GM21367 (cell line): Measurements from ENCODE around the gene GPR84.
A peak's percentile ranks its signal among the peaks of the same experiment; 100 is the strongest.

Experiments
- ATAC-seq: cut with Tn5 transposase; IDR thresholded peaks from one replicate; pipeline ENCODE4 v1.9.1; 2021; ENCODE audit not compliant: unreplicated experiment

Gene GPR84

DNA sequence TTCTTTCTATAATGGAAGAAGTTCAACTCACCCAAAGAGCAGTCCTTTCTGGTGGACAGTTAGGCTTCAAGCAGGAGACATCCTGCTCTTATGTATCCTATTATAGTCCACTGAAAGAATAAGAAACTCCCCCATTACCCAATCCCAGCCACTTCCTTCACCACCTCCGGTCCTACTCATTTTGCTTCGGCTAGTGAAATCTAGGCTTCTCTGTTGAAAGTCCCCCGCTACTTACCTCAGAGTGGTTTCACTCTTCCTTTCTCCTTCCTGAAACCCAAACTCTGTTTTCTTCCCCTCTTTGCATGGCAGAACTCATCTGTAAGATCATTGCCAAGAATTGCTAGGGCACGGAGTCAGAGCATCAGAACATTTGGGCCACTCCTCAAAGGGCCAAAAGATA, at the start of gene GPR84:
Gene GPR84 (minus strand): TSS at position 74 of the 400 bp plus-strand sequence. CDS start 635 bp downstream, outside the sequence.
- ATAC-seq, result peak; percentile 40

DNA sequence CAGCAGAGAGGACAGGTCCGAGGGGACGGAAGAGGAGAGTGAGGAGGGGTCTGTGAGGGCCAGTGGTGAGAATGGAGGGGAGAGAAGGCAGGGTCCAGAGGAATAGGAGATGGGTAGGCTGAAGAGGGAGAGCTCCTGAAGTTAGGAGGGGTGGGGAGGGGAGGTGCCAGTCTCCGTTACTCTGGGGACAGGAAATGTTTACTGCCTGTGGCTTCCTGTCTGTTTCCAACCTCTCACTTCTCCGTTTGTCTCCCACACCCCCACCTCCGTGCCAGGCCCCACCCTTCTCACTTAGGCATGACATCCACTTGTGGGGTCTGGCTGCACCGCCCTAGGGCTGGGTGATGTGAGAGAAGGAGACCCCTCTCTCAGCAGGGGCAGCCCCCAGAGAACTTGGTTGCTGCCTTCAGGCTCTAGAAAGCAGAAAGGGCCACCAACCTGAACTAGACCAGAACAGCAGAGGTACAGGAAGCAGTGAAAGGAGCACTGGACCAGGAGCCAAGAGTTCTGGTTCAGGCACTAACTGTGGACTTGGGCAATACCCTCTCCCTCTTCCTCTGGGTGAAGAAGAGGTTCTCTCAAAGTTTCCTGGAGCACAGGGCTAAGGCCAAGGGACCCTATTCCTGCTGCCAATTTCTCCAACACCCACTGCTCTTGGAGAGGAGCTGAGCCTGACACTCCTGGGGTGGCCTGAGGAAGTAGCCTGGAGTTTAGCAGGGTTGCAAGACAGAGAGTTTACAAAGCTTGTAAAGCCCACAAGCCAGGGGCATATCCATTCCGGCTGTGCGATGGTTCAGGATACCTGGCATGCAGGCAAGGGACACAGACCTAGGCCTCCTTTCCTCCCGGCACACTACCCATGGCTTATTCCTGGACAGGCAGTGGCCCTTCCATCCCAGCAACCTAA, 49.3 kb upstream of the GPR84 start:
- ATAC-seq, result peak; percentile 67

- no peak for ATAC-seq
Measured at GRCh38 chr12:54412786-54413185, 48.5 kb upstream of the GPR84 start.

- no peak for ATAC-seq
Measured at GRCh38 chr12:54412348-54412747, 48.1 kb upstream of the GPR84 start.

DNA sequence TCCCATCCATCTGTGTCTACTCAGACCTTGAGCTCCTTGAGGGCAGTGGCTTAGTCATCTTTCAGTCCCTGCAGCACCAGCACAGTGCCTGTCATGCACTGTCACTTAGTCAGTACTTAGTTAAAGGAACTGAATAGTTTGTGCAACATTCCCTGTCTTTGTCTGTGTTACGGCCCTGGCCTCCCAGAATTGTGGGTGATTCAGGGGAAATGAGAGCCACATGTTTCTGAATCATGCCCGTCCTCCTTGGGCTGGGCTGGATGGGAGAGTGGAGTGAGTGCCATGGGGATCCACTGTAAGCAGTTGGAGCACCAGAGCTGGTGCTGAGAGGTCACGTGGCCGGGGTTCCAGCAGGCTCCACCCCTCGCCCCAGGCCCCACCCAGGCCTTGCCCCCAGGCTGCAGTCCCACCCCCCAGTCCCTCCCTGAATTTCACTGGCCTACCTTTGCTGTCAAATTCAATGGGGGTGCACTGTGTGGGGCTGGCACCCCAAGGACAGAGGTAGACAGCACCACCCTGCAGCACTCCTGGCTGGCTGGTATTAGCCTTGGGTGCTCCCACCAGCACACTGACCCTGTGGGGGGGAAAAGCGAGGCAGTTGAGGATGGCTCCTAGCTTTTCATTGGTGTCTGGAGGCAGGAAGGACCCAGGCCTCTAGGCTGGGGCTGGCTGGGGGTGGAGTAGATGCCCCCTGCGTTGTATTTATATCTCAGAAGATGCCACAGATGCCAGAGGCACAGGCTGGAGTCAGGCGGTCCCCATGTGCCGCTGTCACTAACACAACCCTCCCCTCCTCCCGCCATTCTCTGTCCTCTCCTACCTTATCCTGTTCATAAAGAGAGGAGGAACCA, 47.3 kb upstream of the GPR84 start:
- no peak for ATAC-seq

- no peak for ATAC-seq
Measured at GRCh38 chr12:54409267-54409666, 45.0 kb upstream of the GPR84 start.

DNA sequence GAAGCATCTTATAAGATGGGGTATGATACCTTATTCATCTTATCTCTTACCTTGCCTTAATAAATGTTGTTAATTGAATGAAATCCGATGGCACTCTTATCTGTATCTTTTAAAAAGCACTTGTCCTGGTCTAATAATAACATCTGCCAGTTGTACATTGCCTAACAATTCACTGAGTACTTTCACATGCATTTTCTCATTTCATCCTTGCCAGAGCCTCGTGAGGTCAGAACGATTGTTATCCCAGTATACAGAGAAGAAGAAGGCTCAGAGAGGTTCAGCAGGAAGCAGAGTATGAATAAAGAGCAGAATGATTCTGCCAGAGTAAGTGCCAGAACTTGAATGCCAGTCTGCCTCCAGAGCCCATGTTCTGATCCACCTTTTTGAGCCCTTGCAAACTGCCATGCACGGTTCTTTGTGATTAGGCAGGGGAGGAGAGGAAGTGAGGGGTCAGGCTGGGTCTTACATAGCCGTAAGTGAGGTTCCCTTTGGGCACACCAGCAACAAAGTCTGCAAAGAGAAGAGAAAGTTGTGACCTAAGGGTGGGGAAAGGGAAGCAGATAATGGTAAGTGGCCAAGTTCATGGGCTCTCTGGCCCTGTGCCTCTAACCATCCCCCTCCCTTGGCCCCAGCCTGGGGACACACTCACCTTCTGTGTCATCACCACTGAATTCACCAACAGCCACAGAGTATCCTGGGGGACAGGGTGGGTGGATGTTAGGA, 43.1 kb upstream of the GPR84 start:
- no peak for ATAC-seq

DNA sequence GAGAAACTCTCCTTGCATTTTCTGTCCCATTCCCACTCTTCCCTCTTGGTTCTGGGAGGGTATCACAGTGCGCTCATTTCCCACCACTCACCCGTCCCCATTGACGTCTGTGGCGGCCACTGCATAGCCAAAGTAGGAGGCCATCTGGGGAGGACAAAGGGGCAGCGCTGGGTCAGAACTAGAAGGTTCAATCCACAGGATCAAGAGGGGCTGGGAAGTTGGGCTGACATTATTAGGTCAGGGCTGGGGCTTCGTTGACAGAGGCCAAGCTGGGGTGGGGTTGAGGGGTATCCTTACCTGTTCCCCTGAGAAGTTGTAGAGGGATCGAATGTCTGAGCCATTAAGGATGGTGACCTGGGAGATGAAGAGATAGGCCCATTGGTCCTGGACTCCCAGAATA, 41.3 kb upstream of the GPR84 start:
- no peak for ATAC-seq

DNA sequence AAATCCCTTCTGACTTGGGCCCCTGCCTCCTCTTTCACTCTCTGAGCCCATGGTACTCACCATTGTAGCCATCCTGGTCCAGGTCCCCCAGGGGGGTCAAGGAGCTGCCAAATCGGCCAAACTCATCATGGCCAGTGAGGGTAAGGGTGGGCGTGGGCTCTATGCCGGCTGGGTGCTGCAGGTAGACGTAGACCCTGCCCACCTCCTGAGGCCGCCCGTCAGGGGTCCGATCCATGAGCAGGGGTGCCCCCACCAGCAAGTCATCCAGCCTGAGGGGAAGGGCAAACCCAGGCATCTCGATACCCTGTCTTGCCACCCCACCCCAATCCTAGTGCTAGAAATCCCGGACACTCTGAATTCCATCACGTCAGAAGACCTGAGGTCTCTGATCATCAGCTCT, 40.8 kb upstream of the GPR84 start:
- ATAC-seq, result no peak

- ATAC-seq, result no peak
Measured at GRCh38 chr12:54404061-54405004, 40.0 kb upstream of the GPR84 start.

- no peak for ATAC-seq
Measured at GRCh38 chr12:54401119-54401518, 36.8 kb upstream of the GPR84 start.

GRCh38 chr12:54398995-54399793, 34.9 kb upstream of the GPR84 start:
- ATAC-seq, result no peak

GRCh38 chr12:54398218-54398617, 33.9 kb upstream of the GPR84 start:
- no peak for ATAC-seq

DNA sequence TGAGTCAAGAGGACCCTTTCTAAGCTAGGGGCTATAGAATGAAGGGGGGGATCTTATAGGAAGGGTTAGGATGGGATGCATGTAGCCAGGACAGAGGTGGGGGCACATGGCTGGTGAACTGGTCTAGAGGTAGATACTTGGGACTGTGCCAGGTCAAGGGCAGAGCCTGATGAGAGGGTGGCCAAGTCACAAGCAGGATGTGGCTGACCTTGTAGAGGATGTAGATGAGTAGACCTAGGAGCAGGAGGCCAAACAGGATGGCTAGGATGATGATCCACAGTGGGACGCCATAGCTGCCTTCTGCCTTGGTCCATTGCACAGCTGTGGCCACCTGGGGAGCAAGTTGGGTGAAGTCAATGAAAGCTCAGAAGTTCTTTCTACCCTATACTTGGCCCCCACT, 32.9 kb upstream of the GPR84 start:
- no peak for ATAC-seq

DNA sequence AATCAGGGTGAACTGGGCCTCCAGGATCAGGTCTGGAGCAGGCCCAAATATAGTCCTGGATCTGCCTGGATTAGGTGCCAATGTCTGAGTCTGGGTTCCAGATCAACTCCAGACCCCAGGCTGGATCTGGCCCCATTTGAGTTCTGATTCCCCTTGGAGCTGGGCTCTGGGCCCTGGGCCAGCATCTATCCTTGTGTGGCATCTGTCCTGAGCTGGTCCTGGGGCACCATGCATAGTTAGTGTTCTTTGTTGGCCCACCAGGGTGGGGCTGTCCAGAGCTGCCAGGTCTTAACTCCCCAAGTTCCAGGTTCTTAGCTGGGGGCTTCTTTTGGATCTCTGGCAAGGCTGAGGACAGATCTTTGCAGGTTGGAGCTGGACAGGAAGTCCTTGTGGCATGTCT, 31.3 kb upstream of the GPR84 start:
- ATAC-seq, result no peak

GRCh38 chr12:54394986-54395385, 30.7 kb upstream of the GPR84 start:
- ATAC-seq, result no peak

DNA sequence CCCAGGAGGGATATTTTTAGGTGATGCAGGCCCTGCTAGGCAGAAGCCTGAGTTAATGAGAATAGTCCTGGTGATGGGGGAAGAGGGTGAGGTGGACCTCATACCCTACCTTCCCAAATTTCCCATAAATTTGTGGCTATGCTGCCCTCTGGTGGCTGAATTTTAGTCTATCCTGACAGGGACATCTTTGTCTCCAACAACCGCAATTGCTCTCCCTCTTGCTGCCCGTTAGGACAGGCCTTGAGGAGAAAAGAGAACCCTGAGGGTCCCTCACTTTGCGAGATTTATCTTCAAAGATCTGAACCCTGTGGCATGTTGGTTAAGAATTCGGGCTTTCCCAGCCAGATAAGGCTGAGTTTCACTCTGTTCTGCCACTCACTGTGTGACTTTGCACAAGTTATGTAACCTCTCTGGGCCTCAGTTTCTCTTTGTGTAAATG, 30.0 kb upstream of the GPR84 start:
- no peak for ATAC-seq

GRCh38 chr12:54393743-54394142, 29.5 kb upstream of the GPR84 start:
- no peak for ATAC-seq

DNA sequence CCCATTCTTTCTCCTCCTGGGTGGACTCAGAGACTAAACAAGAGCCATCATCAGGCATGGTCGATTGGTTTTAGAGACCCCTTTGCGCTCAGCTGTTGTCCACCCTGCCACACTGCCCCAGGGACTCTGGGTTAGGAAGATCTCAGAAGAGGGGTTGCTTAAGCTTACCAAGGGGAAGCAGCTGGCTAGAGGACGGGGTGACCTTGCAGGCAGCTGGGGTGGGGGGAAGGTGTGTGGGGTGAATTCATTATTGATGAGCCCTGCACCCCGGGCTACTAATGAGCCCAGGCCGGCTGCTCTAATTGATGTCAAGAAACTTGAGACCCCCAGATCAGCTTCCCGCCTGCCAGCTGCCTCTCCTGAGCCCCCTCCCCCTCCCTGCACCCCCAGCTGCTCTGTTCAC, 28.9 kb upstream of the GPR84 start:
- ATAC-seq, result no peak
